Body of pancreas (tissue), 4 donors: ENCODE results near the gene CX3CL1. TPM values are rescaled to one million over a fixed set of nuclear protein-coding genes. Genes with fewer than 3 reads are reported as not detected.
A peak's percentile ranks its signal among the peaks of the same experiment; 100 is the strongest.

Source experiments
- ATAC-seq: fragments of 150-250 bp; one replicate; pipeline ENCODE4 v1.9.1; 2016
- DNase-seq, 4 donors: peaks; one replicate each; pipeline ENCODE4 v3.0.0-alpha.2; 2019
- H3K27ac ChIP-seq, 4 donors: fragments of 200-600 bp; sonication (generic); 1 replicate in 3 of 4; 2 replicates in 1 of 4; pipeline versions ENCODE4 v1.5.1 to v1.6.1; 2016 to 2019; ENCODE audit warnings: mild to moderate bottlenecking in 1 of 4, mixed read lengths in 1 of 4, moderate library complexity in 1 of 4
- H3K27me3 ChIP-seq, 2 donors: fragments of 200-600 bp; sonication (generic); one replicate each; pipeline ENCODE4 v1.6.0; 2016; ENCODE audit warnings: mild to moderate bottlenecking in 1 of 2
- H3K36me3 ChIP-seq, 2 donors: fragments of 200-600 bp; sonication (generic); replicated peaks in 1 of 2; 2 replicates each; pipeline ENCODE4 v1.5.1; 2016; ENCODE audit warnings: low read depth in 2 of 2; ENCODE audit not compliant: insufficient read depth in 1 of 2
- H3K4me1 ChIP-seq: fragments of 200-600 bp; sonication (generic); one replicate; pipeline ENCODE4 v1.6.0; 2016
- H3K4me3 ChIP-seq, 2 donors: fragments of 200-600 bp; sonication (generic); 1 replicate in 1 of 2; 2 replicates in 1 of 2; pipeline ENCODE4 v1.5.1; 2016 to 2019
- H3K9me3 ChIP-seq, 3 donors: fragments of 200-600 bp; sonication (generic); 1 replicate in 2 of 3; 2 replicates in 1 of 3; pipeline ENCODE4 v1.5.1; 2016
- CTCF ChIP-seq, 7 experiments: fragments of 450-650 bp in 4 of 7; fragments of 200-600 bp in 3 of 7; sonication (generic) in 3 of 7; IDR thresholded peaks; one replicate each; pipeline ENCODE4 v1.5.1; 2016 to 2019; ENCODE audit warnings: antibody characterized with exemption in 7 of 7
- POLR2A ChIP-seq, 3 donors: fragments of 450-650 bp; IDR thresholded peaks; one replicate each; pipeline ENCODE4 v1.6.1; 2016; ENCODE audit warnings: antibody characterized with exemption in 3 of 3, mild to moderate bottlenecking in 2 of 3
- WGBS, 2 donors: methylation state at CpG; one replicate each; pipeline ENCODE4 v1.1.5; 2017; 5-methylcytosine and 5-hydroxymethylcytosine counted together
- intact Hi-C: fragments of 100-400 bp; cut with DNase I; formaldehyde crosslinking; loops from one replicate; pipeline ENCODE4 v1.15.1; 2023
- total RNA-seq, 2 donors: library from RNA; depleted of rRNA; stranded (reverse); fragments of >200 nt; gene quantifications; one replicate each; pipeline ENCODE4 v1.1.0, GENCODE V29; 2016

The CX3CL1 gene
- total RNA-seq, 2 donors from 2014 or later = 14.5 to 19.1 TPM

- 22 to 29% methylated on average over 10 of the region's 10 CpGs for WGBS, 2 donors
- no peak overlapping the region for H3K4me3 ChIP-seq
- DNase-seq (peak; percentile 54 to 73 (median 66)), ATAC-seq (peak; percentile 62)
- H3K27me3 ChIP-seq = no peaks in the 10 kb centered on the region
- H3K36me3 ChIP-seq = no peaks in the 10 kb centered on the region
- intact Hi-C loops = no loop called here
- no peak overlapping the region for H3K27ac ChIP-seq
- TF ChIP-seq CTCF (IDR thresholded peaks at IDR 0.05) (peak; percentile 29 to 73 (median 56)), POLR2A (IDR thresholded peaks at IDR 0.05) (no peak)
- H3K4me1 ChIP-seq = peaks cover 14% of the 10 kb centered on the region
- H3K9me3 ChIP-seq = no peaks in the 10 kb centered on the region
Measured at GRCh38 chr16:57422026-57422944, 50.0 kb downstream of the CX3CL1 start.

- intact Hi-C loops = no loop called here
- Histone ChIP-seq H3K27ac (no peak overlapping the region), H3K4me1 (peaks cover 13% of the 10 kb centered on the region), H3K27me3 (no peaks in the 10 kb centered on the region), H3K36me3 (peaks cover 0 to 6% of the 10 kb centered on the region in 2 donors), H3K9me3 (no peaks in the 10 kb centered on the region), H3K4me3 (no peak overlapping the region)
- TF ChIP-seq CTCF (IDR thresholded peaks at IDR 0.05) = no peak
- 48 to 63% methylated on average over 2 of the region's 2 CpGs for WGBS, 2 donors
- ATAC-seq = no peak
- DNase-seq = no peak
Measured at GRCh38 chr16:57423152-57423551, 50.9 kb downstream of the CX3CL1 start.

GRCh38 chr16:57424583-57424982 is 52.3 kb downstream of the CX3CL1 start:
- H3K9me3 ChIP-seq = no peaks in the 10 kb centered on the region
- 75 to 78% methylated on average over 3 of the region's 3 CpGs for WGBS, 2 donors
- no peaks in the 10 kb centered on the region for H3K27me3 ChIP-seq
- no peak for ATAC-seq
- TF ChIP-seq POLR2A (IDR thresholded peaks at IDR 0.05) (no peak), CTCF (IDR thresholded peaks at IDR 0.05) (no peak)
- intact Hi-C loops = no loop called here
- H3K4me3 ChIP-seq = no peak overlapping the region
- no peak overlapping the region for H3K27ac ChIP-seq
- H3K4me1 ChIP-seq = peaks cover 5% of the 10 kb centered on the region
- DNase-seq = no peak
- H3K36me3 ChIP-seq = peaks cover 6 to 9% of the 10 kb centered on the region in 2 donors

- Histone ChIP-seq H3K4me3 (no peak overlapping the region), H3K27me3 (no peaks in the 10 kb centered on the region), H3K9me3 (no peaks in the 10 kb centered on the region), H3K4me1 (peaks cover 5% of the 10 kb centered on the region), H3K36me3 (peaks cover 14 to 25% of the 10 kb centered on the region in 2 donors), H3K27ac (no peak overlapping the region)
- DNase-seq (no peak), ATAC-seq (no peak)
- intact Hi-C loops = no loop called here
- WGBS, 2 donors = 90 to 93% methylated on average over 5 to 7 of the region's 7 CpGs
- TF ChIP-seq CTCF (IDR thresholded peaks at IDR 0.05) (no peak), POLR2A (IDR thresholded peaks at IDR 0.05) (no peak)
Measured at GRCh38 chr16:57426356-57426755, 54.1 kb downstream of the CX3CL1 start.
